Panc1 (cell line): ENCODE data around the gene AGBL1. TPM values are rescaled to one million over a fixed set of nuclear protein-coding genes. Genes with fewer than 3 reads are reported as not detected.

ENCODE experiments used
- ATAC-seq: fragments of 200-7000 bp; cut with Tn5 transposase; 2 replicates; pipeline ENCODE4 v1.9.1; 2020; ENCODE audit warnings: mild to moderate bottlenecking, moderate library complexity
- BruUV-seq: library from RNA; stranded (reverse); fragments of 400-500 nt; replicated peaks from 2 replicates; lab custom pipeline; 2021; lab: Mats Ljungman, UMichigan
- CTCF ChIA-PET: fragments of 300-600 bp; sonication (Branson Sonifier 250); formaldehyde crosslinking; loops from one replicate; lab custom pipeline; 2022; ENCODE audit warnings: antibody characterized with exemption; lab: Charles Lee
- POLR2A ChIA-PET: fragments of 300-600 bp; sonication (Branson Sonifier 250); formaldehyde crosslinking; loops from one replicate; lab custom pipeline; 2022; ENCODE audit warnings: antibody characterized with exemption; lab: Charles Lee
- DNase-seq: peaks from one replicate; pipeline ENCODE4 v3.0.0-alpha.2; 2010; ENCODE audit warnings: low read depth, low spot score
- H3K27ac ChIP-seq: 2 replicates; pipeline ENCODE4 v1.5.1; 2011; ENCODE audit warnings: mild to moderate bottlenecking, low read length, inconsistent platforms
- H3K27me3 ChIP-seq: fragments of 200-500 bp; sonication (Bioruptor generic); 2 replicates; pipeline ENCODE4 v1.6.0; 2014; ENCODE audit warnings: low read length, inconsistent platforms; ENCODE audit not compliant: control insufficient read depth, insufficient read depth
- H3K36me3 ChIP-seq: fragments of 200-500 bp; sonication (Bioruptor generic); 2 replicates; pipeline ENCODE4 v1.5.1; 2014; ENCODE audit warnings: inconsistent platforms, mild to moderate bottlenecking, low read length, moderate library complexity; ENCODE audit not compliant: control insufficient read depth, insufficient read depth
- H3K4me1 ChIP-seq: 2 replicates; pipeline ENCODE4 v1.5.1; 2011; ENCODE audit warnings: inconsistent platforms, mild to moderate bottlenecking, low read length, moderate library complexity; ENCODE audit not compliant: control insufficient read depth, insufficient read depth
- H3K4me3 ChIP-seq, 2 experiments: 2 replicates each; pipeline ENCODE4 v1.5.1; 2011 to 2012; ENCODE audit warnings: low read depth in 2 of 2, low read length in 2 of 2, mild to moderate bottlenecking in 2 of 2, inconsistent platforms in 1 of 2, moderate library complexity in 1 of 2
- H3K9me3 ChIP-seq: fragments of 200-500 bp; sonication (Bioruptor generic); 2 replicates; pipeline ENCODE4 v1.5.1; 2014; ENCODE audit warnings: low read depth, mild to moderate bottlenecking, inconsistent platforms, low read length, moderate library complexity; ENCODE audit not compliant: control insufficient read depth, insufficient read depth
- POLR2AphosphoS5 ChIP-seq: IDR thresholded peaks from 2 replicates; pipeline ENCODE4 v1.6.1; 2012; ENCODE audit warnings: mild to moderate bottlenecking, low read depth, low read length, moderate library complexity
- SIN3A ChIP-seq: IDR thresholded peaks from 2 replicates; pipeline ENCODE4 v1.6.1; 2012; ENCODE audit warnings: low read depth, mild to moderate bottlenecking, low read length, moderate library complexity, borderline replicate concordance; ENCODE audit not compliant: insufficient read depth
- TCF7L2 ChIP-seq: IDR thresholded peaks from 2 replicates; pipeline ENCODE4 v1.6.1; 2011; ENCODE audit warnings: mild to moderate bottlenecking, low read depth, low read length, inconsistent platforms
- in situ Hi-C: cut with HindIII; loops from 2 replicates; pipeline ENCODE4 v1.10.0; 2016; ENCODE audit warnings: low sequenced_read_pairs, low pct_unique_long_range_greater_than_20kb
- intact Hi-C: fragments of 100-400 bp; cut with micrococcal nuclease; formaldehyde crosslinking; loops from one replicate; pipeline ENCODE4 v1.10.0; 2022; ENCODE audit not compliant: unreplicated experiment
- total RNA-seq: library from RNA; stranded (reverse); gene quantifications from one replicate; pipeline ENCODE4 v1.2.1, GENCODE V29; 2021; ENCODE audit not compliant: unreplicated experiment
- TF ChIP-seq, protein P1 (sequence below), 2 experiments: IDR thresholded peaks; 2 replicates each; pipeline ENCODE4 v1.6.1; 2011 to 2012; ENCODE audit warnings: low read depth in 2 of 2, control low read depth in 1 of 2, low read length in 1 of 2, mild to moderate bottlenecking in 1 of 2, moderate library complexity in 1 of 2; ENCODE audit not compliant: insufficient read depth in 1 of 2
- TF ChIP-seq, protein P2 (sequence below): fragments of 450-650 bp; IDR thresholded peaks from 2 replicates; pipeline ENCODE4 v1.5.1; 2017; ENCODE audit warnings: mild to moderate bottlenecking

The AGBL1 gene
- total RNA-seq, 1 experiment from 2014 or later = not detected

DNA sequence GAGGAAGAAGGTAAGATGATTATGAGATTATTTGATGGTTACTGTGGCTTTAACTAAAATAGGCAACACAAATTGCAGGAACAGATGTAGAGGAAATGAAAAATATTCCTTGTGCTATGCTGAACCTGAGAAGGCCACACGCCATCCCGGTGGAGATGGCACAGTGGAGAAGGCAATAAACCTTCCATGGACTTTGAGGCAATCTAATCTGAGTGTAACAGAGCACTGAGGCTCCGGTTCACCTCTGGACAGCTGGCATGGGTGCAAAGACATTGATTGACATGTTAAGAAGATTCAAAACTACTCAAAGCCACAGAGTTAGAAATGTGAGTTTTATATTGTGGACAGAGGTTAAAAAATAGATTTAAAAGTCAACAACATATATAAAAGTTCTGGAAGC, 535.7 kb downstream of the AGBL1 start:
- H3K36me3 ChIP-seq = no peaks in the 10 kb centered on the region; the same call in 1 of the 2 replicates
- no peak for ATAC-seq
- BruUV-seq = no TSS peak
- DNase-seq = no peak
- H3K4me3 ChIP-seq = no peak overlapping the region
- CTCF ChIA-PET = no interaction called here
- TF ChIP-seq, protein P1, sequence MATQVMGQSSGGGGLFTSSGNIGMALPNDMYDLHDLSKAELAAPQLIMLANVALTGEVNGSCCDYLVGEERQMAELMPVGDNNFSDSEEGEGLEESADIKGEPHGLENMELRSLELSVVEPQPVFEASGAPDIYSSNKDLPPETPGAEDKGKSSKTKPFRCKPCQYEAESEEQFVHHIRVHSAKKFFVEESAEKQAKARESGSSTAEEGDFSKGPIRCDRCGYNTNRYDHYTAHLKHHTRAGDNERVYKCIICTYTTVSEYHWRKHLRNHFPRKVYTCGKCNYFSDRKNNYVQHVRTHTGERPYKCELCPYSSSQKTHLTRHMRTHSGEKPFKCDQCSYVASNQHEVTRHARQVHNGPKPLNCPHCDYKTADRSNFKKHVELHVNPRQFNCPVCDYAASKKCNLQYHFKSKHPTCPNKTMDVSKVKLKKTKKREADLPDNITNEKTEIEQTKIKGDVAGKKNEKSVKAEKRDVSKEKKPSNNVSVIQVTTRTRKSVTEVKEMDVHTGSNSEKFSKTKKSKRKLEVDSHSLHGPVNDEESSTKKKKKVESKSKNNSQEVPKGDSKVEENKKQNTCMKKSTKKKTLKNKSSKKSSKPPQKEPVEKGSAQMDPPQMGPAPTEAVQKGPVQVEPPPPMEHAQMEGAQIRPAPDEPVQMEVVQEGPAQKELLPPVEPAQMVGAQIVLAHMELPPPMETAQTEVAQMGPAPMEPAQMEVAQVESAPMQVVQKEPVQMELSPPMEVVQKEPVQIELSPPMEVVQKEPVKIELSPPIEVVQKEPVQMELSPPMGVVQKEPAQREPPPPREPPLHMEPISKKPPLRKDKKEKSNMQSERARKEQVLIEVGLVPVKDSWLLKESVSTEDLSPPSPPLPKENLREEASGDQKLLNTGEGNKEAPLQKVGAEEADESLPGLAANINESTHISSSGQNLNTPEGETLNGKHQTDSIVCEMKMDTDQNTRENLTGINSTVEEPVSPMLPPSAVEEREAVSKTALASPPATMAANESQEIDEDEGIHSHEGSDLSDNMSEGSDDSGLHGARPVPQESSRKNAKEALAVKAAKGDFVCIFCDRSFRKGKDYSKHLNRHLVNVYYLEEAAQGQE (IDR thresholded peaks at IDR 0.05; ENCODE audit: insufficient read depth in 1 of 2, low read depth in 2 of 2, low read length in 1 of 2) = no peak
- TF ChIP-seq, protein P2, sequence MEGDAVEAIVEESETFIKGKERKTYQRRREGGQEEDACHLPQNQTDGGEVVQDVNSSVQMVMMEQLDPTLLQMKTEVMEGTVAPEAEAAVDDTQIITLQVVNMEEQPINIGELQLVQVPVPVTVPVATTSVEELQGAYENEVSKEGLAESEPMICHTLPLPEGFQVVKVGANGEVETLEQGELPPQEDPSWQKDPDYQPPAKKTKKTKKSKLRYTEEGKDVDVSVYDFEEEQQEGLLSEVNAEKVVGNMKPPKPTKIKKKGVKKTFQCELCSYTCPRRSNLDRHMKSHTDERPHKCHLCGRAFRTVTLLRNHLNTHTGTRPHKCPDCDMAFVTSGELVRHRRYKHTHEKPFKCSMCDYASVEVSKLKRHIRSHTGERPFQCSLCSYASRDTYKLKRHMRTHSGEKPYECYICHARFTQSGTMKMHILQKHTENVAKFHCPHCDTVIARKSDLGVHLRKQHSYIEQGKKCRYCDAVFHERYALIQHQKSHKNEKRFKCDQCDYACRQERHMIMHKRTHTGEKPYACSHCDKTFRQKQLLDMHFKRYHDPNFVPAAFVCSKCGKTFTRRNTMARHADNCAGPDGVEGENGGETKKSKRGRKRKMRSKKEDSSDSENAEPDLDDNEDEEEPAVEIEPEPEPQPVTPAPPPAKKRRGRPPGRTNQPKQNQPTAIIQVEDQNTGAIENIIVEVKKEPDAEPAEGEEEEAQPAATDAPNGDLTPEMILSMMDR = no peak
- TF ChIP-seq SIN3A = no peak
- no peak for TF ChIP-seq POLR2AphosphoS5
- no peak for TF ChIP-seq TCF7L2
- no peak overlapping the region for H3K27ac ChIP-seq
- intact Hi-C loops (no loop called here), in situ Hi-C loops (no loop called here)
- H3K27me3 ChIP-seq = no peaks in the 10 kb centered on the region
- no peaks in the 10 kb centered on the region for H3K9me3 ChIP-seq
- POLR2A ChIA-PET = no interaction called here
- no peaks in the 10 kb centered on the region for H3K4me1 ChIP-seq

DNA sequence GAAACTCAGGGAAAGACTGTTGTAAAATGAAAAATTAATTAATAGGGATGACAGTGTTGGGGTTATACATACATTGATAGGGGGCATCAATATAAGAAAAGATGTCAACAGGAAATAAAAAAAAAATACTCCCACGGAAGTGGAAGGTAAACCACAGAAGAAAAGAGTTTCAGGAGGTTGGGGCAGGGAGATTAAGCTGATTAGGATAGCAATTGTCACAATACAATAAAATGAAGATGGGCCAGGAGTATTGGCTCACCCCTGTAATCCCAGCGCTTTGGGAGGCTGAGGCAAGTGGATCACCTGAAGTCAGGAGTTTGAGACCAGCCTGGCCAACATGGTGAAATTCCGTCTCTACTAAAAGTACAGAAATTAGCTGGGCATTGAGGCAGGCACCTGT, 536.1 kb downstream of the AGBL1 start:
- ATAC-seq (no peak), DNase-seq (no peak)
- in situ Hi-C loops = no loop called here
- BruUV-seq = no TSS peak
- CTCF ChIA-PET = no interaction called here
- intact Hi-C loops = no loop called here
- Histone ChIP-seq H3K27ac (no peak overlapping the region), H3K36me3 (no peaks in the 10 kb centered on the region; the same call in 1 of the 2 replicates), H3K27me3 (no peaks in the 10 kb centered on the region), H3K4me1 (no peaks in the 10 kb centered on the region), H3K4me3 (no peak overlapping the region), H3K9me3 (no peaks in the 10 kb centered on the region)
- TF ChIP-seq SIN3A (no peak), TCF7L2 (no peak), POLR2AphosphoS5 (no peak)
- TF ChIP-seq, protein P2 = no peak
- TF ChIP-seq, protein P1 (IDR thresholded peaks at IDR 0.05; ENCODE audit: insufficient read depth in 1 of 2, low read depth in 2 of 2, low read length in 1 of 2) = no peak
- POLR2A ChIA-PET = no interaction called here
